IMR-90 (cell line): ENCODE measurements around the gene HECW1. TPM values are rescaled to one million over a fixed set of nuclear protein-coding genes. Genes with fewer than 3 reads are reported as not detected.

Source experiments
- ATAC-seq: fragments of 200-7000 bp; cut with Tn5 transposase; 2 replicates; pipeline ENCODE4 v1.9.1; 2020; ENCODE audit warnings: low read depth, mild to moderate bottlenecking, moderate library complexity
- BruUV-seq: library from RNA; stranded (reverse); fragments of 400-500 nt; replicated peaks from 2 replicates; lab custom pipeline; 2021; lab: Mats Ljungman, UMichigan
- CTCF ChIA-PET: fragments of 300-600 bp; formaldehyde crosslinking; extraction: SDS; loops from one replicate; lab custom pipeline; 2021; ENCODE audit warnings: antibody characterized with exemption; lab: Yijun Ruan, JAX
- POLR2A ChIA-PET: fragments of 300-600 bp; sonication (Branson Sonifier 250); formaldehyde crosslinking; loops from one replicate; lab custom pipeline; 2022; ENCODE audit warnings: antibody characterized with exemption; ENCODE audit not compliant: unreplicated experiment; lab: Charles Lee
- DNase-seq: peaks from one replicate; pipeline ENCODE4 v3.0.0; 2013
- H2AFZ ChIP-seq: replicated peaks from 2 replicates; pipeline ENCODE3; 2013; ENCODE audit warnings: low read length, mild to moderate bottlenecking; ENCODE audit not compliant: poor library complexity
- H2AK5ac ChIP-seq: 2 replicates; pipeline ENCODE4 v1.6.1; 2013; ENCODE audit warnings: low read depth, low read length, inconsistent platforms
- H2AK9ac ChIP-seq: replicated peaks from 2 replicates; pipeline ENCODE3; 2013; ENCODE audit warnings: mild to moderate bottlenecking, low read depth, low read length, moderate library complexity; ENCODE audit not compliant: poor library complexity
- H2BK120ac ChIP-seq: 2 replicates; pipeline ENCODE4 v1.6.1; 2013; ENCODE audit warnings: low read depth, low read length, inconsistent platforms
- H2BK15ac ChIP-seq: 3 replicates; pipeline ENCODE4 v1.6.1; 2013; ENCODE audit warnings: low read depth, low read length, inconsistent platforms
- H2BK20ac ChIP-seq: 2 replicates; pipeline ENCODE4 v1.6.1; 2013; ENCODE audit warnings: low read depth, mild to moderate bottlenecking, inconsistent platforms, low read length, moderate library complexity
- H2BK5ac ChIP-seq: 2 replicates; pipeline ENCODE4 v1.6.1; 2013; ENCODE audit warnings: mild to moderate bottlenecking, low read depth, low read length, inconsistent platforms; ENCODE audit not compliant: poor library complexity, severe bottlenecking
- H3K14ac ChIP-seq: replicated peaks from 2 replicates; pipeline ENCODE4 v1.6.1; 2013; ENCODE audit warnings: low read depth, low read length, inconsistent platforms
- H3K18ac ChIP-seq: 2 replicates; pipeline ENCODE4 v1.6.1; 2013; ENCODE audit warnings: low read depth, low read length, control low read depth
- H3K23ac ChIP-seq: 2 replicates; pipeline ENCODE4 v1.6.1; 2013; ENCODE audit warnings: low read depth, low read length, inconsistent platforms
- H3K27ac ChIP-seq: 2 replicates; pipeline ENCODE4 v1.5.1; 2013; ENCODE audit warnings: mild to moderate bottlenecking, control low read depth, low read length; ENCODE audit not compliant: insufficient read depth
- H3K27me3 ChIP-seq: 2 replicates; pipeline ENCODE4 v1.6.1; 2013; ENCODE audit warnings: low read length; ENCODE audit not compliant: control insufficient read depth, insufficient read depth
- H3K36me3 ChIP-seq: 2 replicates; pipeline ENCODE4 v1.6.1; 2013; ENCODE audit warnings: low read length, mixed read lengths; ENCODE audit not compliant: control insufficient read depth, insufficient read depth
- H3K4ac ChIP-seq: 2 replicates; pipeline ENCODE4 v1.6.1; 2013; ENCODE audit warnings: low read depth, low read length, inconsistent platforms
- H3K4me1 ChIP-seq: 2 replicates; pipeline ENCODE4 v1.6.1; 2013; ENCODE audit warnings: low read length, mixed read lengths; ENCODE audit not compliant: control insufficient read depth, insufficient read depth
- H3K4me2 ChIP-seq: 2 replicates; pipeline ENCODE4 v1.6.1; 2013; ENCODE audit warnings: low read depth, mild to moderate bottlenecking, control low read depth, low read length, moderate library complexity
- H3K4me3 ChIP-seq: 2 replicates; pipeline ENCODE4 v1.5.1; 2013; ENCODE audit warnings: low read depth, mild to moderate bottlenecking, control low read depth, low read length, moderate library complexity; ENCODE audit not compliant: insufficient read depth
- H3K56ac ChIP-seq: 2 replicates; pipeline ENCODE4 v1.6.1; 2013; ENCODE audit warnings: low read length, inconsistent platforms; ENCODE audit not compliant: insufficient read depth; ENCODE audit errors: extremely low read depth
- H3K79me1 ChIP-seq, 2 experiments: 2 replicates each; pipeline ENCODE4 v1.6.1; 2013; ENCODE audit warnings: low read length in 2 of 2, inconsistent platforms in 1 of 2, low read depth in 1 of 2
- H3K9ac ChIP-seq: 2 replicates; pipeline ENCODE4 v1.6.1; 2013; ENCODE audit warnings: low read depth, low read length, control low read depth
- H3K9me1 ChIP-seq: 2 replicates; pipeline ENCODE4 v1.6.1; 2013; ENCODE audit warnings: low read length, inconsistent platforms; ENCODE audit not compliant: insufficient read depth
- H3K9me3 ChIP-seq: 2 replicates; pipeline ENCODE4 v1.6.1; 2013; ENCODE audit warnings: low read length; ENCODE audit not compliant: control insufficient read depth, insufficient read depth
- H4K20me1 ChIP-seq: 2 replicates; pipeline ENCODE4 v1.6.1; 2013; ENCODE audit warnings: low read length, inconsistent platforms; ENCODE audit not compliant: insufficient read depth
- H4K5ac ChIP-seq: 2 replicates; pipeline ENCODE4 v1.6.1; 2013; ENCODE audit warnings: mild to moderate bottlenecking, low read depth, low read length, control low read depth
- H4K8ac ChIP-seq, 2 experiments: 2 replicates each; pipeline ENCODE4 v1.6.1; 2013; ENCODE audit warnings: low read depth in 2 of 2, low read length in 2 of 2, control low read depth in 1 of 2, inconsistent platforms in 1 of 2
- H4K91ac ChIP-seq: 2 replicates; pipeline ENCODE4 v1.6.1; 2013; ENCODE audit warnings: low read depth, low read length, inconsistent platforms; ENCODE audit not compliant: insufficient read depth
- BHLHE40 ChIP-seq: fragments of 150-350 bp; IDR thresholded peaks from 2 replicates; pipeline ENCODE4 v1.6.1; 2016; ENCODE audit warnings: mild to moderate bottlenecking, low read depth, low read length
- CEBPB ChIP-seq: IDR thresholded peaks from 2 replicates; pipeline ENCODE4 v1.6.1; 2012; ENCODE audit warnings: low read depth, low read length, improper control_type of control experiment
- CHD1 ChIP-seq: IDR thresholded peaks from 2 replicates; pipeline ENCODE4 v1.6.1; 2012; ENCODE audit warnings: low read depth, low read length, improper control_type of control experiment
- ELK1 ChIP-seq: fragments of 150-350 bp; IDR thresholded peaks from 2 replicates; pipeline ENCODE4 v1.6.1; 2016; ENCODE audit warnings: low read depth, mild to moderate bottlenecking, low read length, moderate library complexity, borderline replicate concordance
- FOS ChIP-seq: fragments of 150-350 bp; IDR thresholded peaks from 2 replicates; pipeline ENCODE4 v1.6.1; 2016; ENCODE audit warnings: low read depth, low read length
- MAFK ChIP-seq: IDR thresholded peaks from 2 replicates; pipeline ENCODE4 v1.6.1; 2012; ENCODE audit warnings: low read depth, low read length, improper control_type of control experiment
- MAZ ChIP-seq: IDR thresholded peaks from 2 replicates; pipeline ENCODE4 v1.6.1; 2012; ENCODE audit warnings: low read depth, mild to moderate bottlenecking, low read length, improper control_type of control experiment, moderate library complexity, borderline replicate concordance
- MXI1 ChIP-seq: IDR thresholded peaks from 2 replicates; pipeline ENCODE4 v1.6.1; 2012; ENCODE audit warnings: low read depth, mild to moderate bottlenecking, low read length, moderate library complexity, borderline replicate concordance
- NFE2L2 ChIP-seq: fragments of 150-350 bp; IDR thresholded peaks from 2 replicates; pipeline ENCODE4 v1.6.1; 2016; ENCODE audit warnings: low read depth, mild to moderate bottlenecking, low read length
- POLR2A ChIP-seq: IDR thresholded peaks from 2 replicates; pipeline ENCODE4 v1.6.1; 2012; ENCODE audit warnings: mild to moderate bottlenecking, low read depth, low read length
- RAD21 ChIP-seq: IDR thresholded peaks from 2 replicates; pipeline ENCODE4 v1.6.1; 2012; ENCODE audit warnings: low read length, improper control_type of control experiment
- RCOR1 ChIP-seq: IDR thresholded peaks from 2 replicates; pipeline ENCODE4 v1.6.1; 2012; ENCODE audit warnings: mild to moderate bottlenecking, low read length, improper control_type of control experiment; ENCODE audit not compliant: insufficient replicate concordance
- RFX5 ChIP-seq: IDR thresholded peaks from 2 replicates; pipeline ENCODE4 v1.8.0; 2012; ENCODE audit warnings: low read depth, mild to moderate bottlenecking, low read length, moderate library complexity
- SMC3 ChIP-seq: fragments of 150-350 bp; IDR thresholded peaks from 2 replicates; pipeline ENCODE4 v1.6.1; 2016; ENCODE audit warnings: low read depth, mild to moderate bottlenecking, antibody characterized with exemption, low read length, moderate library complexity
- USF2 ChIP-seq: fragments of 150-350 bp; IDR thresholded peaks from 2 replicates; pipeline ENCODE4 v1.6.1; 2017; ENCODE audit warnings: mild to moderate bottlenecking, antibody characterized with exemption, low read length, low read depth
- WGBS, 2 experiments: methylation state at CpG; one replicate each; pipeline versions ENCODE4 v1.1.5 to v1.1.7; 2013; ENCODE audit warnings: missing lambda C conversion rate in 2 of 2; ENCODE audit not compliant: insufficient read length in 1 of 2; ENCODE audit errors: extremely low coverage in 2 of 2; 5-methylcytosine and 5-hydroxymethylcytosine counted together
- dilution Hi-C: fragments of 300-500 bp; cut with HindIII; formaldehyde crosslinking; loops from one replicate; pipeline ENCODE4 v1.14.3; 2018; ENCODE audit warnings: low sequenced_read_pairs; ENCODE audit not compliant: unreplicated experiment
- in situ Hi-C: fragments of 300-500 bp; cut with MboI; formaldehyde crosslinking; loops from 3 replicates; pipeline ENCODE4 v1.14.3; 2019; ENCODE audit warnings: low sequenced_read_pairs, inconsistent platforms, mixed read lengths
- intact Hi-C: fragments of 100-400 bp; cut with micrococcal nuclease; formaldehyde crosslinking; loops from 2 replicates; pipeline ENCODE4 v1.10.0; 2022
- polyA plus RNA-seq, 3 experiments: library from polyadenylated mRNA; depleted of rRNA; stranded (reverse); fragments of >200 nt; gene quantifications; 2 replicates each; pipeline ENCODE4 v1.2.3, GENCODE V29; 2012; ENCODE audit warnings: low replicate concordance in 1 of 3
- total RNA-seq: library from RNA; depleted of rRNA; stranded (reverse); fragments of >200 nt; gene quantifications from 2 replicates; pipeline ENCODE4 v1.2.3, GENCODE V29; 2012
- TF ChIP-seq, protein P1 (sequence below): conservative IDR thresholded peaks from 2 replicates; pipeline ENCODE4 v1.5.1; 2012; ENCODE audit warnings: mild to moderate bottlenecking, low read depth, low read length, improper control_type of control experiment

Gene HECW1
- total and polyA plus RNA-seq, 2 of the 4 experiments (the other 2 are of a cell fraction) = 0.56 to 1.3 TPM

DNA sequence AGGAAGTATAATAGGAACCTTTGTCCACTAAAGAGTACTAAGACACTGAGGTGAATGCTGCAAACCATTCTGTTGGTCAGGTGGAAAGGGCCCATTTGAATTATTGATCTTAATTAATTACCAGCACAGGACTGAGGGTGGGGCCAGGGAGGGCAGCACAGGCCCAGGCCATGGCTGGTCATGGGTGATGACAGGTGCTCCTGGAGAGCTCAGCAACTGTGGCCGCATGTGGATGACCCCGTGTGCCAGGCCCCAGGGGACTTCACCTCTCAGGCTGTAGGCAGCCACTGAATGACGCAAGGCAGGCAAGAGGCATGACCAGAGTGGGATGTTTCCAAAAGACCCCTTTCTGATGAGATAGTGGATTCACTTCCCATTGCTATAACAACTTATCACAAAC lies 54.2 kb downstream of the HECW1 start:
- Histone ChIP-seq H3K4me1 (peaks cover 3% of the 10 kb centered on the region; the same call in 1 of the 2 replicates), H2AK5ac (peak overlapping the region; percentile 22; the same call in 1 of the 2 replicates), H3K27ac (no peak overlapping the region), H3K36me3 (no peaks in the 10 kb centered on the region), H3K56ac (no peak overlapping the region), H2AK9ac (no peak overlapping the region), H4K20me1 (no peaks in the 10 kb centered on the region), H3K14ac (no peak overlapping the region), H2AFZ (no peak overlapping the region), H2BK5ac (no peak overlapping the region), H4K8ac (no peak overlapping the region), H3K79me1 (no peaks in the 10 kb centered on the region), H3K9ac (no peak overlapping the region), H2BK20ac (no peak overlapping the region), H3K4me3 (no peak overlapping the region), H3K9me3 (no peaks in the 10 kb centered on the region), H3K18ac (no peak overlapping the region), H2BK120ac (no peak overlapping the region), H3K23ac (no peak overlapping the region), H3K9me1 (peaks cover 3% of the 10 kb centered on the region; the same call in 1 of the 2 replicates), H3K4me2 (no peak overlapping the region), H4K5ac (no peak overlapping the region), H3K4ac (no peak overlapping the region), H3K27me3 (peaks cover 6% of the 10 kb centered on the region), H2BK15ac (no peak overlapping the region), H4K91ac (no peak overlapping the region)
- CTCF ChIA-PET = interaction anchor here (1.3 kb wide), 1 partner anchor 225 kb away, joined by 5 read pairs; no protein-coding TSS in a partner anchor
- DNase-seq = no peak
- POLR2A ChIA-PET = no interaction called here
- no TSS peak for BruUV-seq
- dilution Hi-C loops (no loop called here), in situ Hi-C loops (no loop called here), intact Hi-C loops (no loop called here)
- no CpG with 5 or more reads among the region's 3 CpGs for WGBS, 2 experiments
- no peak for TF ChIP-seq RFX5
- TF ChIP-seq RCOR1 = no peak
- no peak for TF ChIP-seq MXI1
- TF ChIP-seq MAFK = no peak
- TF ChIP-seq NFE2L2 = no peak
- no peak for TF ChIP-seq POLR2A
- no peak for TF ChIP-seq RAD21
- no peak for TF ChIP-seq CEBPB
- no peak for TF ChIP-seq SMC3
- TF ChIP-seq USF2 = no peak
- TF ChIP-seq MAZ = no peak
- no peak for TF ChIP-seq FOS
- TF ChIP-seq CHD1 = no peak
- TF ChIP-seq, protein P1, sequence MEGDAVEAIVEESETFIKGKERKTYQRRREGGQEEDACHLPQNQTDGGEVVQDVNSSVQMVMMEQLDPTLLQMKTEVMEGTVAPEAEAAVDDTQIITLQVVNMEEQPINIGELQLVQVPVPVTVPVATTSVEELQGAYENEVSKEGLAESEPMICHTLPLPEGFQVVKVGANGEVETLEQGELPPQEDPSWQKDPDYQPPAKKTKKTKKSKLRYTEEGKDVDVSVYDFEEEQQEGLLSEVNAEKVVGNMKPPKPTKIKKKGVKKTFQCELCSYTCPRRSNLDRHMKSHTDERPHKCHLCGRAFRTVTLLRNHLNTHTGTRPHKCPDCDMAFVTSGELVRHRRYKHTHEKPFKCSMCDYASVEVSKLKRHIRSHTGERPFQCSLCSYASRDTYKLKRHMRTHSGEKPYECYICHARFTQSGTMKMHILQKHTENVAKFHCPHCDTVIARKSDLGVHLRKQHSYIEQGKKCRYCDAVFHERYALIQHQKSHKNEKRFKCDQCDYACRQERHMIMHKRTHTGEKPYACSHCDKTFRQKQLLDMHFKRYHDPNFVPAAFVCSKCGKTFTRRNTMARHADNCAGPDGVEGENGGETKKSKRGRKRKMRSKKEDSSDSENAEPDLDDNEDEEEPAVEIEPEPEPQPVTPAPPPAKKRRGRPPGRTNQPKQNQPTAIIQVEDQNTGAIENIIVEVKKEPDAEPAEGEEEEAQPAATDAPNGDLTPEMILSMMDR = no peak
- no peak for TF ChIP-seq ELK1
- TF ChIP-seq BHLHE40 = no peak
- no peak for ATAC-seq
